HG03108 (cell line): ENCODE data around the gene RNF103.
"Not testable (repeated sequence)": the region's sequence is repeated elsewhere in the genome, so short reads cannot be mapped to it uniquely, and the experiment has no call there.

ENCODE experiments used
- ATAC-seq: cut with Tn5 transposase; IDR thresholded peaks from one replicate; pipeline ENCODE4 v1.9.1; 2021; ENCODE audit warnings: moderate library complexity; ENCODE audit not compliant: unreplicated experiment

The RNF103 gene

GRCh38 chr2:86624267-86624547 lies 542 bp upstream of the RNF103 start:
- ATAC-seq, result no peak

GRCh38 chr2:86623043-86623493 lies 597 bp downstream of the RNF103 start:
- ATAC-seq, result peak; percentile 34

- ATAC-seq, result no peak
These were observed 1.1 kb downstream of the RNF103 start for GRCh38 chr2:86622519-86623042.

DNA sequence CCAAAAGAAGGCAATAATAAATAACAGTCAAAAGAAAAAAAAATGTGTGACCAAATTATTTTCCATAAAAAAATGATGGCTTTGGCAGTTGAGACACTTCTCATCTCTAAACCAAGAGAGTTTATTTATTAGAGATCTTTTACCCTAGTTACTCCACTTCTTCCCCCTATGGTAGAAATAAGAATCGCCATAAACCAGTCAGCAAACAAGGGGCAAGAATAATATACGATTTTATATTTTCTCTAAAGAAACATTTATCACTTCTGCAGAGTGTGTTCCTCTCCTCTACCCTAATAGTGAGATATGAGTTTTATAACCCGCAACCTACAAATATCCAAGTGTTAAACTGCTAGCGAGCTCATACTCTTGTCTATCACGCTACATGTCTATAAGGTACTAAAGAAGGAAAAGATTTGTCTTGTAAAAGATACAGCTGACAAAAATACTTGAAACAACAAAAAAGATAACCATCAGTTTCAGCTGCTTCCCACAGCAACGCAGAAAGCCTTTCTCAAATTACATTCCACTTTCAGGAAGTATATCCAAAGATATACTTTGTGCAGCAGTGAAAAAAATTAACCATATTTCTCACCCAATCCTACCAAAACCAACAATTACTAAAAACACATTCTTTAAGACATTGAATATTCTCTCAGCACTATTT lies 2.3 kb downstream of the RNF103 start:
- ATAC-seq, result no peak

DNA sequence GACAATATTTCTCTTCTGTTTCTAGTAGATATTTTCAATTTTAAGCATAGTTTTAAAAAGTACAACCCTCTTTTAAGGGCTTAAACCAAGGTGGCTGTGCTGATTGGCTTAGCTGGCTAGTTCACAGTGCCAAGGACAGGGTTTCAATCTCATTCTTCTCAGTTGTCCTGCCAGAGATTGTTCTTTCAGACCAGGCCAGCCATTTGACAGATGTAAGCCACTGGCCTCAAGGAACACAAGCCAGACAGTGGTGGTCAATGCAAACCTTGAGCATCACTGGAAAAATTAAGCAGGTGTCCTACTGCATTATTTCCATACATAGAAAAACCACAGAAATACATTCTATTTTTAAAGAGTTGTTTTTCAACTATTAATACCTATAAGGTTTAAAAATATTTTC lies 5.9 kb downstream of the RNF103 start:
- no peak for ATAC-seq

- peak; percentile 49 for ATAC-seq
These were observed 6.5 kb downstream of the RNF103 start for GRCh38 chr2:86617153-86617552.

DNA sequence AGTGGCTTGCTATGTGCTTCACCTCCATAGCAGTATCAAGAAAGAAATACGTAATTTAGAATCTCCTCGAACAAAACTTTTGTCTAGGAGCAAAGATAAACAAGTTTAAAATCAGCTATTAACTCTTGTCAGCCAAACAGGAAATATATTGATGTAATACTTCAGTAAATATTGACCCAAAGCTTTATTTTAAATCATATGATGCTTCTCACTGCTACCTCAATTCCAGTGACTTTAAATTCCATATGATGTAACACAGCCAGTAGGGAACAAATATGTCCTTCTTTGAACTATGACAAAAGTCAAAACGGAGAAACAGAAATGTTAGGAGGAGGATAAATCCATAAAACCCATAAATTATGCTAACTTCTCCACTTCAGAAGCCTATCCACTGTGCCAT lies 7.2 kb downstream of the RNF103 start:
- no peak for ATAC-seq

GRCh38 chr2:86615596-86615995 lies 8.1 kb downstream of the RNF103 start:
- ATAC-seq, result no peak

DNA sequence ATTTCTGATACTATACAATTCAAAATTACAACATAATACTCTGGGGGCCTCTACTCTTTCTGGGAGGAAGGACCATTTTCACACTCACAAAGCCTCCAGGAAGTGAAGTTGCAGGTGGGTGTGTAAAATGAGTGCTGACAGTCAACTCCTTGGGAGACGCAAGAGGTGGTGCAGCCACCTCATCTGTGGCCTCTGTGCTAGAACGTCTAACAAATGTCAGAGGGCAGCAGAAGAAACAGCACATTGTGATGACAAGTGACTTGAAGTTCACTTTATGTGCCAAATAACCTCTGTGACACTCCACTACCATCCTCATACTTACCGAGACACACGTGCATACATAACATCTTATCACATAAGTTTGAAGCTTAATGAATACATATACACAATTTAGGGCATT lies 10.2 kb downstream of the RNF103 start:
- ATAC-seq, result no peak

DNA sequence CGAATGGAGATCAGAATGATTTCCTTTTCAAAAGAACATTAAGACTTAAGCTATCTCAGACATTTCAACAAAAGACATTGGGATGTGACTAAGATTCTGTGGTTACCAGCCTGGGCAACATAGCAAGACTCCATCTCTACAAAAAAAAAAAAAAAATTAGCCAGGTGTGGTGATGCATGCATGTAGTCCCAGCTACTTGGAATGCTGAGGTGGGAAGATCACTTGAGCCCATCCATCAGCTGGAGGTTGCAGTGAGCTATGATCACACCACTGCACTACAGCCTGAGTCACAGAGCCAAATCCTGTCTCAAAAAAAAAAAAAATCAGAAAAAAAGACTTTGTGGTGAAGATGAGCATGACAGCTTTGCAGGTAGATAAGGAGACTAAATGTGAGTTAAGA lies 12.8 kb downstream of the RNF103 start:
- no peak for ATAC-seq

- no peak for ATAC-seq
These were observed 14.7 kb downstream of the RNF103 start for GRCh38 chr2:86608832-86609410.

- ATAC-seq, result no peak
These were observed 19.8 kb downstream of the RNF103 start for GRCh38 chr2:86603905-86604304.

- ATAC-seq, result no peak
These were observed 24.7 kb downstream of the RNF103 start for GRCh38 chr2:86598966-86599365.

- ATAC-seq, result no peak
These were observed 27.5 kb downstream of the RNF103 start for GRCh38 chr2:86596118-86596517.

DNA sequence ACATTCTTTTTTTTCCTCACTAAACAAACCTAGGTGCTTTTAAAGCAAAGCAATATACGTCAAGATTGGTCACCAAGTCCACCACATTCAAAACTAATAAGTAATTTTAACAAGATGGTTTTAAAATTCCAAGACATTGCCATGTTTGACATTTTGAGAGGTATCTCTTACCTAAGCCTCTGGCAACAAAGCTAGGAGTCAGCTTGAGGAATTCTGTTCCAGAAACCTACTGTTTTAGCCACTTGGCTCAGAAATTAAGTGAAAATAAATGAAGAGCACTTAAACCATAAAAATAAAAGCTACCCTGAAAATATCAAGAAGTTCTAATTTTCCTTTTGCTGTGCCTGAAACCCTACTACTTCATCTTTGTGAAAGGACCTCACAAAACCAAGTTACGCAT lies 30.4 kb downstream of the RNF103 start:
- no peak for ATAC-seq

GRCh38 chr2:86592547-86593230 lies 31.0 kb downstream of the RNF103 start:
- no peak for ATAC-seq

GRCh38 chr2:86589701-86590100 lies 34.0 kb downstream of the RNF103 start:
- not testable (repeated sequence) for ATAC-seq

DNA sequence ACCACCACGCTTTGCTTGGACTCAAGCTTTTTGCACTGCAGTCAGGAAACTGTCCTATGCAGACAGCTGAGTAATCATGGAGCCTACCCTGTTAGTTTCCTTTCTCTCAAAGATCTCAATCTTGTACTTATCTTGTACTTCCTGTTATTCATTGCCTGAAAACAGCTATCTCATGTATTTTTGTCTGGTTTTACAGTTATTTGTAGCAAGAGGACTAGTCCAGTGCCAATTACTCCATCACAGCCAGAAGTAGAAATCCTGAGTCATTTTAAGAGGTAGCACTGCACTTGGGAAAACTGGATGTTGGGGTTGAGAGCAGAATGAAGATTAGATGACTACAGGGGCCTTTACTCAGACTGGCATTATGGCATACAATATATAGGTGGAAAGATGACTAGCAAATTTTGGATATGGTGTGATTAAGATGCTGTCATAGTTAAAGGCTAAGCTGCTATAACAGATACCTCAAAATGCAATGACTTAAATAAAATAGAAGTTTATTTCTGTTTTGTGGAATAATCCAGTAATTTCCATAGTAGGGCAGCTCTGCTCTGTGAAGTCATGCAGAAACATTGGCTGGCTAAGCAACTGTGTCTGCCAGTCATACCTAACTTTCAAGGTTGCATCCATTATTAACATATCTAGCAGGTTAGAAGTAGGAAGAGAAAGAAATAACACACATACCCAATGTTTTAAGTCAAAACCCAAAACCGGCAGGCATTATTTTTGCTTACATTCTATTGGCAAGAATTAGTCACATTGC lies 39.3 kb downstream of the RNF103 start:
- no peak for ATAC-seq

GRCh38 chr2:86580560-86580959 lies 43.1 kb downstream of the RNF103 start:
- ATAC-seq, result no peak

DNA sequence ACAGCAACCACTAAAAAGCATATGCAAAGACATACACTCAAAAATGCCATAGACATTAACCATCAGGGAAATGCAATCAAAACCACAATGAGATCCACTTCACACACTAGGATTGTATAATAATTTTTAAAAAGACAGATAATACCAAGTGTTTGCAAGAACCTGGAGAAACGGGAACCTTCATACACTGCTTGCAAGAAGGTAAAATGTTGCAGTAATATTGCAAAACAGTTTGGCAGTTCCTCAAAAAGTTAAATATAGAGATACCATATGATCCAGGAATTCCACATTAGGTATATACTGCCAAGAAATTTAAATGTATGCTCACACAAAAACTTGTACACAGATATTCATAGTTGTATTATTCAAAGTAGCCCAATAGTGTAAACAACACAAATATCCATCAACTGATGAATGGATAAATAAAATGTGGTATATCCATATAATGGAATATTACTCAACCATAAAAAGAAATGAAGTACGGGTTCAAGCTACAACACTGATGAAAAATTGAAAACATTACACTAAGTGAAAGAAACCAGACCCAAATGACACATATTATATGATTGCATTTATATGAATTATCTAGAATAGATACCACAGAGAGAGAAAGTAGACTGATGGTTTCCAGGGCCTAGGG lies 45.7 kb downstream of the RNF103 start:
- no peak for ATAC-seq

GRCh38 chr2:86570059-86570458 lies 53.6 kb downstream of the RNF103 start:
- ATAC-seq, result no peak
